GM12801 (cell line): ENCODE results near the gene GRAMD1B.

Source experiments
- CTCF ChIP-seq: IDR thresholded peaks from one replicate; pipeline ENCODE4 v1.5.1; 2011; ENCODE audit warnings: control low read depth; ENCODE audit not compliant: insufficient read length; ENCODE audit errors: extremely low read depth

Gene GRAMD1B

GRCh38 chr11:123561431-123561800 is 131.3 kb downstream of the GRAMD1B start:
- TF ChIP-seq CTCF, result no peak

- TF ChIP-seq CTCF, result no peak
Observed at GRCh38 chr11:123562158-123562557, 132.1 kb downstream of the GRAMD1B start.

GRCh38 chr11:123562829-123563228 is 132.8 kb downstream of the GRAMD1B start:
- TF ChIP-seq CTCF, result no peak

GRCh38 chr11:123564221-123564620 is 134.2 kb downstream of the GRAMD1B start:
- TF ChIP-seq CTCF, result no peak

GRCh38 chr11:123566852-123567251 is 136.8 kb downstream of the GRAMD1B start:
- TF ChIP-seq CTCF, result no peak

- TF ChIP-seq CTCF, result no peak
Observed at GRCh38 chr11:123567466-123567865, 137.4 kb downstream of the GRAMD1B start.

GRCh38 chr11:123568367-123568870 is 138.3 kb downstream of the GRAMD1B start:
- no peak for TF ChIP-seq CTCF

- TF ChIP-seq CTCF, result no peak
Observed at GRCh38 chr11:123569393-123569792, 139.3 kb downstream of the GRAMD1B start.
